Gastrocnemius medialis (tissue), 4 donors: ENCODE measurements around the gene OR2J1.

Experiments
- POLR2A ChIP-seq, 2 donors: fragments of 450-650 bp; IDR thresholded peaks; one replicate each; pipeline ENCODE4 v1.6.1; 2017; ENCODE audit warnings: antibody characterized with exemption in 2 of 2, mild to moderate bottlenecking in 2 of 2, moderate library complexity in 2 of 2
- TF ChIP-seq, protein P1 (sequence below), 5 experiments: fragments of 450-650 bp in 3 of 5; fragments of 200-600 bp in 2 of 5; sonication (generic) in 2 of 5; IDR thresholded peaks in 4 of 5; conservative IDR thresholded peaks in 1 of 5; 1 replicate in 4 of 5; 2 replicates in 1 of 5; pipeline ENCODE4 v1.5.1; 2016 to 2019; ENCODE audit warnings: antibody characterized with exemption in 5 of 5, mild to moderate bottlenecking in 3 of 5, moderate library complexity in 3 of 5

DNA sequence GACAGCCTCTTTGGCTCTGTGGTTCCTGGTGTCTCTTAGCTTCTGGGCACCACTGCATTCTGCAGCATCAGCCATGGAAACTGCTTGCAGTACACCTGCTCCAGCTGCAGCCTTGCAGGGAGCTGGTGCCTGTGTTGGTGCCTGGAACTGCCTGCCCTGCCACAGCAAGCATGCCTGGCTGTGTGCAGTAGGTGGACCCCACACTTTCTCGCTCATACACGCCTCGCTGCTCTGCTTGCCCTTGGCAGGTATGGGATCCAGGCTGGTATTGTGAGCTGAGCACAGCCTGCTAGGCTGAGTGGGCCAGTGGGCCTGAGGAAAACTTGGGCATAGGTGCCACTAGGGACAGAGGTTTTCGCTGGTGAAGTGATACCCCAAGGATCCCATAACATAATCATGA, 31.4 kb downstream of the OR2J1 start:
- TF ChIP-seq, protein P1, sequence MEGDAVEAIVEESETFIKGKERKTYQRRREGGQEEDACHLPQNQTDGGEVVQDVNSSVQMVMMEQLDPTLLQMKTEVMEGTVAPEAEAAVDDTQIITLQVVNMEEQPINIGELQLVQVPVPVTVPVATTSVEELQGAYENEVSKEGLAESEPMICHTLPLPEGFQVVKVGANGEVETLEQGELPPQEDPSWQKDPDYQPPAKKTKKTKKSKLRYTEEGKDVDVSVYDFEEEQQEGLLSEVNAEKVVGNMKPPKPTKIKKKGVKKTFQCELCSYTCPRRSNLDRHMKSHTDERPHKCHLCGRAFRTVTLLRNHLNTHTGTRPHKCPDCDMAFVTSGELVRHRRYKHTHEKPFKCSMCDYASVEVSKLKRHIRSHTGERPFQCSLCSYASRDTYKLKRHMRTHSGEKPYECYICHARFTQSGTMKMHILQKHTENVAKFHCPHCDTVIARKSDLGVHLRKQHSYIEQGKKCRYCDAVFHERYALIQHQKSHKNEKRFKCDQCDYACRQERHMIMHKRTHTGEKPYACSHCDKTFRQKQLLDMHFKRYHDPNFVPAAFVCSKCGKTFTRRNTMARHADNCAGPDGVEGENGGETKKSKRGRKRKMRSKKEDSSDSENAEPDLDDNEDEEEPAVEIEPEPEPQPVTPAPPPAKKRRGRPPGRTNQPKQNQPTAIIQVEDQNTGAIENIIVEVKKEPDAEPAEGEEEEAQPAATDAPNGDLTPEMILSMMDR (IDR thresholded peaks at IDR 0.05 in 4 of 5, conservative IDR thresholded peaks at IDR 0.05 in 1 of 5), result no peak
- TF ChIP-seq POLR2A (IDR thresholded peaks at IDR 0.05), result no peak
